GM23248 (cell line): ENCODE data around the gene FCRL1.

Experiments used
- EZH2 ChIP-seq: fragments of 200-600 bp; sonication (generic); IDR thresholded peaks from 2 replicates; pipeline ENCODE4 v1.6.1; 2018; ENCODE audit warnings: antibody characterized with exemption, mild to moderate bottlenecking; ENCODE audit not compliant: insufficient read depth, poor library complexity, severe bottlenecking
- EZH2phosphoT487 ChIP-seq: fragments of 200-600 bp; sonication (generic); IDR thresholded peaks from 2 replicates; pipeline ENCODE4 v1.6.1; 2018; ENCODE audit warnings: antibody characterized with exemption, moderate library complexity, mild to moderate bottlenecking, low read depth; ENCODE audit not compliant: insufficient read depth

GRCh38 chr1:157838966-157839365 is 19.0 kb upstream of the FCRL1 start:
- TF ChIP-seq EZH2, result no peak
- TF ChIP-seq EZH2phosphoT487, result no peak
